ENCODE results near the gene CD247. TPM values are rescaled to one million over a fixed set of nuclear protein-coding genes. Genes with fewer than 3 reads are reported as not detected.

Gene CD247
- total and polyA plus RNA-seq, 9 of the 15 experiments (the other 6 are each of a cell fraction or from before 2014, with no cell fraction given): 0.08 to 0.42 (median 0.28) TPM; not detected in 5

- TF ChIP-seq TCF7L2 (IDR thresholded peaks at IDR 0.05; ENCODE audit: low read depth, low read length): no peak
- no peak for TF ChIP-seq ZKSCAN8 (CRISPR knock-in tag; IDR thresholded peaks at IDR 0.05)
- TF ChIP-seq ATF4 (CRISPR knock-in tag; IDR thresholded peaks at IDR 0.05): no peak
- no peak for TF ChIP-seq CEBPG (CRISPR knock-in tag; IDR thresholded peaks at IDR 0.05)
- TF ChIP-seq CEBPG (tag; conservative IDR thresholded peaks at IDR 0.05 in 1 of 2, IDR thresholded peaks at IDR 0.05 in 1 of 2): no peak
- no peak for TF ChIP-seq NR2C1 (IDR thresholded peaks at IDR 0.05)
- TF ChIP-seq NR2C1 (tag; IDR thresholded peaks at IDR 0.05): no peak
- no peak for TF ChIP-seq EWSR1 (IDR thresholded peaks at IDR 0.05; ENCODE audit: borderline replicate concordance, low read depth, partially characterized antibody)
- TF ChIP-seq ZNF121 (CRISPR knock-in tag; conservative IDR thresholded peaks at IDR 0.05): no peak
- no peak for TF ChIP-seq ARID3A (IDR thresholded peaks at IDR 0.05; ENCODE audit: borderline replicate concordance, low read depth, low read length)
- no peak for TF ChIP-seq ARID3B (CRISPR knock-in tag; IDR thresholded peaks at IDR 0.05; ENCODE audit: borderline replicate concordance)
Observed at GRCh38 chr1:167450843-167451242, 67.5 kb downstream of the CD247 start (continued).
